Measurements from ENCODE around the gene CLEC1B. TPM values are rescaled to one million over a fixed set of nuclear protein-coding genes. Genes with fewer than 3 reads are reported as not detected.

The CLEC1B gene
- total RNA-seq: not detected

DNA sequence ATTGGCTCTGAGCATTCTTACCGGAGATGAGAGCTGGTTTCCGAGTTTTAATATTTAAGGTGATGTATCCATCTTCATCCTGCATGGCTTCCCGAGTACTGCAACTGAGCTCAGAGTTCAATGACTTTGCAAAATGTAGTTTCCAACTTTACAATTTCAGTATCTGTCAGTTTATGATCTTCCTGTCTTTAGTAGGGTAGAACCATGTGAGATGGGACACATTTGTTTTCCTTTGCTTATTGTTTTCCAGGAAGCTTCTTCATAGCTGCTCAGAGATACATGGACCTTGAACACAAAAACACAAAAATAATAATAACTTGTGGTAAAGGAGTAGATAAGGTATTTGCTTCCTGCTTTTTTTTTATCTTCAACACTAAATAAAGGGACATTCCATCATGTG lies at the start of gene CLEC1B:
Gene CLEC1B, minus strand, starts transcription at position 106 of the 400 bp plus-strand sequence. Its CDS starts 21 bp downstream, at position 85.
- Histone ChIP-seq H3K9me3 (no peaks in the 10 kb centered on the region), H3K4me3 (no peak within 1 kb of the TSS), H3K27ac (no peak within 1 kb of the TSS), H3K4me1 (no peaks in the 10 kb centered on the region), H3K36me3 (no peaks in the 10 kb centered on the region), H3K27me3 (no peaks in the 10 kb centered on the region)
- TF ChIP-seq, protein P1, sequence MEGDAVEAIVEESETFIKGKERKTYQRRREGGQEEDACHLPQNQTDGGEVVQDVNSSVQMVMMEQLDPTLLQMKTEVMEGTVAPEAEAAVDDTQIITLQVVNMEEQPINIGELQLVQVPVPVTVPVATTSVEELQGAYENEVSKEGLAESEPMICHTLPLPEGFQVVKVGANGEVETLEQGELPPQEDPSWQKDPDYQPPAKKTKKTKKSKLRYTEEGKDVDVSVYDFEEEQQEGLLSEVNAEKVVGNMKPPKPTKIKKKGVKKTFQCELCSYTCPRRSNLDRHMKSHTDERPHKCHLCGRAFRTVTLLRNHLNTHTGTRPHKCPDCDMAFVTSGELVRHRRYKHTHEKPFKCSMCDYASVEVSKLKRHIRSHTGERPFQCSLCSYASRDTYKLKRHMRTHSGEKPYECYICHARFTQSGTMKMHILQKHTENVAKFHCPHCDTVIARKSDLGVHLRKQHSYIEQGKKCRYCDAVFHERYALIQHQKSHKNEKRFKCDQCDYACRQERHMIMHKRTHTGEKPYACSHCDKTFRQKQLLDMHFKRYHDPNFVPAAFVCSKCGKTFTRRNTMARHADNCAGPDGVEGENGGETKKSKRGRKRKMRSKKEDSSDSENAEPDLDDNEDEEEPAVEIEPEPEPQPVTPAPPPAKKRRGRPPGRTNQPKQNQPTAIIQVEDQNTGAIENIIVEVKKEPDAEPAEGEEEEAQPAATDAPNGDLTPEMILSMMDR (IDR thresholded peaks at IDR 0.05): no peak
- DNase-seq (ENCODE audit: low spot score): no peak

DNA sequence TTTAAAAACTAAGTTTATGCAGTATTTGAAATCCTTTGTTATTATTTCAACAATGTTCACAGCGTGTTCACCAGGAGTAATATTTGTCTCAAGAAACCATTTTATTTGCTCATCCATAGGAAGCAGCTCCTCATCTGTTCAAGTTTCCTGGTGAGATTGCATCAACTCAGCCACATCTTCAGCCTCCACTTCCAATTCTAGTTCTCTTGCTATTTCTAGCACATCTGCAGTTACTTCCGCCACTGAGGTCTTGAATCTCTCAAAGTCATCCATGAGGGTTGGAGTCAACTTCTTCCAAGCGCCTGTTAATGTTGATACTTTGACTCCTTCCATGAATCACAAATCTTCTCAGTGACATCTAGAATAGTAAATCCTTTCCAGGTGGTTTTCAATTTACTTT lies 49.6 kb upstream of the CLEC1B start:
- Histone ChIP-seq H3K4me1 (no peaks in the 10 kb centered on the region), H3K27ac (no peak overlapping the region), H3K4me3 (no peak overlapping the region), H3K9me3 (peaks cover 0 to 11% of the 10 kb centered on the region in 2 donors), H3K27me3 (no peaks in the 10 kb centered on the region), H3K36me3 (no peaks in the 10 kb centered on the region)
- no peak for DNase-seq (ENCODE audit: low spot score)
- TF ChIP-seq, protein P1 (IDR thresholded peaks at IDR 0.05): no peak

DNA sequence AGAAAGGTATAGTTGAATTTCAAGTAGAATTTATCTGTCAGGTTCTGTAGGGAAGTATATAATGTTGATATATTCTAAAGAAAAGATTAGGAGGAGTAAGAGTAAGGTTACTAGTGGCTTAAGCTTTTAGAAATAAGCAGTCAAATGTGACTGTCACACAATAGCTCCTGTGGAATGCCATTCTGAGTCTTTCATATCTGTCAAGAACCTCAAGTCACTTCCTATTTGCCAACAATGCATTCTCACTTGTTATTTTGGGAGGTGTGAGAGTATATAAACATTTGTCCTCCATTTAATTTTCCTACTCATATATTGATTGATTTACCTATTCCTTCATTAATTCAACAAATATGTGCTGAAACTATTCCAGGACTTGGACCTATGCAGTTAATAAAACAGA lies 43.2 kb upstream of the CLEC1B start:
- DNase-seq (ENCODE audit: low spot score): no peak
- H3K9me3 ChIP-seq: no peaks in the 10 kb centered on the region
- no peak overlapping the region for H3K27ac ChIP-seq
- no peaks in the 10 kb centered on the region for H3K27me3 ChIP-seq
- no peaks in the 10 kb centered on the region for H3K36me3 ChIP-seq
- H3K4me1 ChIP-seq: no peaks in the 10 kb centered on the region
- TF ChIP-seq, protein P1 (IDR thresholded peaks at IDR 0.05): no peak
- no peak overlapping the region for H3K4me3 ChIP-seq

DNA sequence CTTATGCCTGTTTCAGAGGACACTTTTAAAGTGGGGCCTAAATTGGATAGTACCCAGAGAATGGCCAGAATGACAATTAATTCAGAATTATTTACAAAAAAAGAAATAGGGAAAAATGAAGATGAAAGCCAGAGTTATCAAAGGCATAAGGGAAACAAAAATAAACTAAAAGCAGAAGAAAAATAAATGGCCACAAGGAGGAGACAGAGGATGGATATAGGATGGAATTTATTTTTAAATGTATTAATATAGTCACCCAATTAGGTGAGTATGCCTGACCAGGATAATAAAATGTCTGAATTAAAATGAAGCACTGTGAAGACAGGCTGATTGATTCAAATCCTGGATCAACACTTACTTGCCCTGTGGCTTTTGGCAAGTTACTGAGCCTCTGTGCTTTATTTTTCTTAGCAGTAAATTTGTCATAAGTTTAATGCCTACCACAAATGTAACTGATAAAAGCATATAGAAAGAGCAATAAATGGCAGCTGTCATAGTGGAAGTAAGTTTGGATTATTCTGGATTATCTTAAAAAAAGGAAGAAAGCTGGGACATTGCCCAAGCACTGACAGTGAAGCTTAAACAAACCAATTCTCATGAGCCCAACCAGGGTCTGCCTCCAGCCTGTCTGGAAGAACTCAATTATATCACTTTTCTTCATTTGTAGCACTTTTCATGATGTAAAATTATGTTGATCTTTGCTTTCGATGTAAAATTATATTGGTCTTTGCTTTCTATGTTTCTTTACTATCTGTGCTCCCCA lies 35.0 kb upstream of the CLEC1B start:
- Histone ChIP-seq H3K4me1 (no peaks in the 10 kb centered on the region), H3K27ac (no peak overlapping the region), H3K4me3 (no peak overlapping the region), H3K9me3 (no peaks in the 10 kb centered on the region), H3K27me3 (no peaks in the 10 kb centered on the region), H3K36me3 (no peaks in the 10 kb centered on the region)
- no peak for DNase-seq (ENCODE audit: low spot score)
- TF ChIP-seq, protein P1 (IDR thresholded peaks at IDR 0.05): peak; percentile 22 to 71

DNA sequence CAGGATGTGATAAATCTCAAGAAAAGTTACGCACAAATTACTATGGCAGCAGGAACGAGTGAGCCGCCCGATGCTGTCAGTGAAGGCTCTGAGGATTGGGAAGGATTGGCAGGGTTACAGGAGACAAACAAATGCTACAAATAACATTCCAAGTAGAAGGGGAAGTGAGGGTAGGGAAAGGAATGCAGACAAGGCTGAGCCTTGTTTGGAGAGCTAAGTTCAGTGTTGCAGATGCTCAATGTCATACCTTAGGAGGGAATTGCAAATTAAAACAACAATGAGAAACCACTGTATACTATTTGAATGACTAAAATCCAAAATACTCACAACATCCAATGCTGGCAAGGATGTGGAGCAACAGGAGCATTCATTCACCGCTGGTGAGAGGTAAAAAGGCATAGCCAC lies 32.9 kb upstream of the CLEC1B start:
- H3K9me3 ChIP-seq: no peaks in the 10 kb centered on the region
- H3K27me3 ChIP-seq: no peaks in the 10 kb centered on the region
- H3K4me1 ChIP-seq: no peaks in the 10 kb centered on the region
- H3K36me3 ChIP-seq: no peaks in the 10 kb centered on the region
- no peak for DNase-seq (ENCODE audit: low spot score)
- no peak overlapping the region for H3K27ac ChIP-seq
- TF ChIP-seq, protein P1 (IDR thresholded peaks at IDR 0.05): no peak
- no peak overlapping the region for H3K4me3 ChIP-seq

DNA sequence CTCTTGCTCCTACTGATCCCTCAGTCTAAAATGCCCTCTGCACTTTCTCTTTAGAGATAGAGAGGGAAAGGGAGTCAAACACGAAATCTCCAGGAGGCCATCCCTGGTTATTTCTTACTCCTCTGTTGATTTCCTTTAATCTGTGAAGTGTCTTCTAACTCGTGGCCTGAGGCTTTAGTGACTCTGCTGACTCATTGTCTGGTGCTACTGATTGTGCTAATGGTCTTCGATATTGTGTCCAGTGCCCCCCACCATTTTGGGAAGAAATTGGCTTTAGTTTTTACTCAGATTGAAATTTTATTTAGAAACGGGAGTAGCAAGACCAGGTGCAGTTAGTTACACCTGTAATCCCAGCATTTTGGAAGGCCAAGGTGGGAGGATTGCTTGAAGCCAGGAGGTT lies 32.4 kb upstream of the CLEC1B start:
- Histone ChIP-seq H3K36me3 (no peaks in the 10 kb centered on the region), H3K4me3 (no peak overlapping the region), H3K4me1 (no peaks in the 10 kb centered on the region), H3K27me3 (no peaks in the 10 kb centered on the region), H3K27ac (no peak overlapping the region), H3K9me3 (no peaks in the 10 kb centered on the region)
- TF ChIP-seq, protein P1 (IDR thresholded peaks at IDR 0.05): no peak
- no peak for DNase-seq (ENCODE audit: low spot score)
